Osteoblast (primary cell): ENCODE data around the gene NEB. TPM values are rescaled to one million over a fixed set of nuclear protein-coding genes. Genes with fewer than 3 reads are reported as not detected.
A peak's percentile ranks its signal among the peaks of the same experiment; 100 is the strongest.

Experiments
- DNase-seq: peaks from one replicate; pipeline ENCODE4 v3.0.0; 2011; ENCODE audit warnings: low spot score, mixed read lengths; ENCODE audit not compliant: insufficient read length; ENCODE audit errors: missing footprints
- H2AFZ ChIP-seq: 2 replicates; pipeline ENCODE4 v1.6.0; 2011; ENCODE audit warnings: mild to moderate bottlenecking, low read length
- H3K27ac ChIP-seq: 2 replicates; pipeline ENCODE4 v1.5.1; 2011; ENCODE audit warnings: mild to moderate bottlenecking, low read depth, low read length, moderate library complexity
- H3K27me3 ChIP-seq: 2 replicates; pipeline ENCODE4 v1.6.0; 2012; ENCODE audit warnings: mild to moderate bottlenecking, control low read depth, inconsistent platforms, low read length, moderate library complexity; ENCODE audit not compliant: insufficient read depth
- H3K36me3 ChIP-seq: 2 replicates; pipeline ENCODE4 v1.5.1; 2011; ENCODE audit warnings: mild to moderate bottlenecking, low read length, control low read depth, moderate library complexity; ENCODE audit not compliant: insufficient read depth
- H3K4me1 ChIP-seq: 2 replicates; pipeline ENCODE4 v1.5.1; 2011; ENCODE audit warnings: mild to moderate bottlenecking, low read length, control low read depth, moderate library complexity; ENCODE audit not compliant: insufficient read depth
- H3K4me2 ChIP-seq: 2 replicates; pipeline ENCODE4 v1.6.0; 2011; ENCODE audit warnings: mild to moderate bottlenecking, low read length; ENCODE audit not compliant: insufficient read depth
- H3K4me3 ChIP-seq: fragments of 200-600 bp; sonication (generic); 3 replicates; pipeline ENCODE4 v1.5.1; 2012; ENCODE audit warnings: mild to moderate bottlenecking, low read length, inconsistent platforms; ENCODE audit not compliant: insufficient read depth
- H3K79me2 ChIP-seq: 2 replicates; pipeline ENCODE4 v1.6.0; 2012; ENCODE audit warnings: mild to moderate bottlenecking, low read length, control low read depth, inconsistent platforms; ENCODE audit not compliant: insufficient read depth
- H3K9me3 ChIP-seq: 2 replicates; pipeline ENCODE4 v1.5.1; 2011; ENCODE audit warnings: low read depth, low read length, control low read depth
- H4K20me1 ChIP-seq: 2 replicates; pipeline ENCODE4 v1.6.0; 2012; ENCODE audit warnings: mild to moderate bottlenecking, low read length, control low read depth; ENCODE audit not compliant: insufficient read depth
- total RNA-seq: library from RNA; depleted of rRNA; stranded (reverse); fragments of >200 nt; gene quantifications from 2 replicates; pipeline ENCODE4 v1.2.3, GENCODE V29; 2012
- TF ChIP-seq, protein P1 (sequence below): IDR thresholded peaks from 2 replicates; pipeline ENCODE4 v1.5.1; 2011; ENCODE audit warnings: mild to moderate bottlenecking, low read depth, low read length, moderate library complexity; ENCODE audit errors: extremely low read depth

The NEB gene
- total RNA-seq, 1 donor: 0.36 TPM

DNA sequence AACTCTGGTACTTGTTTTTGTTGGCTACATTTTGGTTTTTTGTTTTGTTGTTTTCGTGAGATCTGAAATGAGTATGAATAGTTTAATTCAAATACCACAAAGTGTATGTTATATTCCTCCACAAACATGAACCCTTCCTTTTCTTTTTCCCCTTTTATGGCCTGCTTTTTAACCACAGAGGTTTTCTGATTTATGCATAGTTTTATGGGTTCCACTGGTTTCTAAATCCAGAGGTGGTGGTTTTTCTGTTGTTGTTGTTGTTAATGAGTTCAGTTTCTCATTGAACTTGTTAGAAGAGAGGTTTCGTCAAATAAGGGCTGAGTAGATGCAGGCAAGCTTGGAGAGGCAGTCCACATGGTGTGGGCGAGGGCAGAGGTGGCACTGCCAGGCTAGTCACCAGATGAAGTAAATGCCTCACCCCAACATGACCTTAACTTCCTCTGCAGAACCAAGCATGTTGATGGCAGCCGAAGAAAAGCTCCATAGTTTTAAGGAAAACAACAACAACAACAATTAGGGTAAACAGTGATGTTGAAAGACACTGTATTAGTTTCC lies 252.0 kb downstream of the NEB start:
- no peak overlapping the region for H2AFZ ChIP-seq
- H3K9me3 ChIP-seq: no peaks in the 10 kb centered on the region
- no peaks in the 10 kb centered on the region for H3K79me2 ChIP-seq
- H3K27ac ChIP-seq: no peak overlapping the region
- H3K4me1 ChIP-seq: peaks cover 5% of the 10 kb centered on the region
- no peaks in the 10 kb centered on the region for H4K20me1 ChIP-seq
- H3K4me2 ChIP-seq: no peak overlapping the region
- H3K4me3 ChIP-seq: no peak overlapping the region
- no peak for DNase-seq
- TF ChIP-seq, protein P1, sequence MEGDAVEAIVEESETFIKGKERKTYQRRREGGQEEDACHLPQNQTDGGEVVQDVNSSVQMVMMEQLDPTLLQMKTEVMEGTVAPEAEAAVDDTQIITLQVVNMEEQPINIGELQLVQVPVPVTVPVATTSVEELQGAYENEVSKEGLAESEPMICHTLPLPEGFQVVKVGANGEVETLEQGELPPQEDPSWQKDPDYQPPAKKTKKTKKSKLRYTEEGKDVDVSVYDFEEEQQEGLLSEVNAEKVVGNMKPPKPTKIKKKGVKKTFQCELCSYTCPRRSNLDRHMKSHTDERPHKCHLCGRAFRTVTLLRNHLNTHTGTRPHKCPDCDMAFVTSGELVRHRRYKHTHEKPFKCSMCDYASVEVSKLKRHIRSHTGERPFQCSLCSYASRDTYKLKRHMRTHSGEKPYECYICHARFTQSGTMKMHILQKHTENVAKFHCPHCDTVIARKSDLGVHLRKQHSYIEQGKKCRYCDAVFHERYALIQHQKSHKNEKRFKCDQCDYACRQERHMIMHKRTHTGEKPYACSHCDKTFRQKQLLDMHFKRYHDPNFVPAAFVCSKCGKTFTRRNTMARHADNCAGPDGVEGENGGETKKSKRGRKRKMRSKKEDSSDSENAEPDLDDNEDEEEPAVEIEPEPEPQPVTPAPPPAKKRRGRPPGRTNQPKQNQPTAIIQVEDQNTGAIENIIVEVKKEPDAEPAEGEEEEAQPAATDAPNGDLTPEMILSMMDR: no peak
- H3K27me3 ChIP-seq: no peaks in the 10 kb centered on the region
- peaks cover 6% of the 10 kb centered on the region for H3K36me3 ChIP-seq

DNA sequence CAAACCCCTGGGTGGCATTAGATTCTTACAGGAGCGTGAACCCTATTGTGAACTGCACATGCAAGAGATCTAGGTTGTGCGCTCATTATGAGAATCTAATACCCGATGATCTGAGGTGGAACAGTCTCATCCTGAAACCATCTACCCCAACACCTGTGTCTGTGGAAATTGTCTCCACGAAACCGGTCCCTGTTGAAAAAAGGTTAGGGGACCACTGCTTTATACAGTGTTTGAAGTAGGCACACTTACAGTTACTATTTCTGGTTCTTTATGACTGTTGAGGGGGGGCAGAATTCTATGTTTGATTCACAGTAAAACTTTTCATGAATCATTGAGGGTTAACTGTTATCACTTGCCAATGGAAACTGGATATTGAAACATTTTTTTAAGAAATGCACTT lies 252.5 kb downstream of the NEB start:
- DNase-seq: no peak
- Histone ChIP-seq H2AFZ (no peak overlapping the region), H4K20me1 (no peaks in the 10 kb centered on the region), H3K4me2 (no peak overlapping the region), H3K79me2 (no peaks in the 10 kb centered on the region), H3K36me3 (peaks cover 6% of the 10 kb centered on the region), H3K9me3 (no peaks in the 10 kb centered on the region), H3K27me3 (no peaks in the 10 kb centered on the region), H3K4me1 (peaks cover 5% of the 10 kb centered on the region), H3K4me3 (no peak overlapping the region), H3K27ac (no peak overlapping the region)
- TF ChIP-seq, protein P1: no peak

DNA sequence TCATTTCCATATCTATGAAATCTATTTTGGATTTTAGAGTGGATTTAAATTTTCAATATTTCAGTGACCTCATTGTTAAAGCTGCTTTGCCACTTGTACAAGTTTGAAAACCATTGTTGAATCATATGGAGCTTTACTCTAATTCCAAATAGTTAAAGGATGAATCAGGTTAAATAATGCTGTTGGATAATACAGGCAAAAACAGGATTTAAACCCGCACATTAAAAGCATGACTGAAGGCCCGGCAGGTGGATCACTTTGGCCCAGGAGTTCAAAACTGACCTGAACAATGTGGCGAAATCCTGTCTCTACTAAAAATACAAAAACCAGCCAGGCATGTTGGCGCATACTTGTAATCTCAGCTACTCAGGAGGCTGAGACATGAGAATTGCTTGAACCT lies 256.3 kb downstream of the NEB start:
- Histone ChIP-seq H3K4me3 (no peak overlapping the region), H2AFZ (no peak overlapping the region), H3K27me3 (no peaks in the 10 kb centered on the region), H3K27ac (peak overlapping the region; percentile 29), H3K79me2 (no peaks in the 10 kb centered on the region), H3K36me3 (peaks cover 19% of the 10 kb centered on the region), H3K9me3 (no peaks in the 10 kb centered on the region), H3K4me2 (no peak overlapping the region), H4K20me1 (no peaks in the 10 kb centered on the region), H3K4me1 (peaks cover 5% of the 10 kb centered on the region)
- DNase-seq: no peak
- TF ChIP-seq, protein P1: no peak

DNA sequence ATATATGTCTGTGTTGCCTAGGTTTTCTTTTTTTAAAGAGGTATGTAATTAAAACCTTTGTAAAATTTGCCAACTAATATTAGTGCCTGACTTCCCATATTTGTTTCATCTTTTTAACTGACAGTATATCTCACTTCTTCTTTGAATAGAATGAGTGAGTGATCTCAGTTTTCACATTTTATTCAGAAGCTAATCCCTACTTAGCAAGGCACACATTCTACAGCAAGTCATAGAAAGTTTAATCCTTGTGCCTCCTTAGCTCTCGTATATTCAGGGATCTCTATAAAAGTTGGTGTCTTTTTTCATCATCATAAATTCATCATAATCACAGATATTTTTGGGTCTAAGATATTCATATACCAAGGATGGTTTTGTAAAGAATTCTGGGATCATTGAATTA lies 258.0 kb downstream of the NEB start:
- Histone ChIP-seq H3K9me3 (no peaks in the 10 kb centered on the region), H3K4me2 (no peak overlapping the region), H3K27ac (no peak overlapping the region), H3K79me2 (no peaks in the 10 kb centered on the region), H3K36me3 (peaks cover 21% of the 10 kb centered on the region), H3K4me1 (no peaks in the 10 kb centered on the region), H3K27me3 (no peaks in the 10 kb centered on the region), H2AFZ (no peak overlapping the region), H4K20me1 (no peaks in the 10 kb centered on the region), H3K4me3 (no peak overlapping the region)
- TF ChIP-seq, protein P1: no peak
- no peak for DNase-seq
